Panc1 (cell line): ENCODE results near the gene FRYL.

Experiments
- POLR2AphosphoS5 ChIP-seq: IDR thresholded peaks from 2 replicates; pipeline ENCODE4 v1.6.1; 2012; ENCODE audit warnings: mild to moderate bottlenecking, low read depth, low read length, moderate library complexity
- SIN3A ChIP-seq: IDR thresholded peaks from 2 replicates; pipeline ENCODE4 v1.6.1; 2012; ENCODE audit warnings: low read depth, mild to moderate bottlenecking, low read length, moderate library complexity, borderline replicate concordance; ENCODE audit not compliant: insufficient read depth
- TCF7L2 ChIP-seq: IDR thresholded peaks from 2 replicates; pipeline ENCODE4 v1.6.1; 2011; ENCODE audit warnings: mild to moderate bottlenecking, low read depth, low read length, inconsistent platforms
- TF ChIP-seq, protein P1 (sequence below): fragments of 450-650 bp; IDR thresholded peaks from 2 replicates; pipeline ENCODE4 v1.5.1; 2017; ENCODE audit warnings: mild to moderate bottlenecking

GRCh38 chr4:48495941-48496340 is 284.1 kb downstream of the FRYL start:
- TF ChIP-seq POLR2AphosphoS5 (no peak), TCF7L2 (no peak), SIN3A (no peak)
- TF ChIP-seq, protein P1, sequence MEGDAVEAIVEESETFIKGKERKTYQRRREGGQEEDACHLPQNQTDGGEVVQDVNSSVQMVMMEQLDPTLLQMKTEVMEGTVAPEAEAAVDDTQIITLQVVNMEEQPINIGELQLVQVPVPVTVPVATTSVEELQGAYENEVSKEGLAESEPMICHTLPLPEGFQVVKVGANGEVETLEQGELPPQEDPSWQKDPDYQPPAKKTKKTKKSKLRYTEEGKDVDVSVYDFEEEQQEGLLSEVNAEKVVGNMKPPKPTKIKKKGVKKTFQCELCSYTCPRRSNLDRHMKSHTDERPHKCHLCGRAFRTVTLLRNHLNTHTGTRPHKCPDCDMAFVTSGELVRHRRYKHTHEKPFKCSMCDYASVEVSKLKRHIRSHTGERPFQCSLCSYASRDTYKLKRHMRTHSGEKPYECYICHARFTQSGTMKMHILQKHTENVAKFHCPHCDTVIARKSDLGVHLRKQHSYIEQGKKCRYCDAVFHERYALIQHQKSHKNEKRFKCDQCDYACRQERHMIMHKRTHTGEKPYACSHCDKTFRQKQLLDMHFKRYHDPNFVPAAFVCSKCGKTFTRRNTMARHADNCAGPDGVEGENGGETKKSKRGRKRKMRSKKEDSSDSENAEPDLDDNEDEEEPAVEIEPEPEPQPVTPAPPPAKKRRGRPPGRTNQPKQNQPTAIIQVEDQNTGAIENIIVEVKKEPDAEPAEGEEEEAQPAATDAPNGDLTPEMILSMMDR: no peak
